Astrocyte (in vitro differentiated cells and primary cell): ENCODE measurements around the gene ZNF341. TPM values are rescaled to one million over a fixed set of nuclear protein-coding genes. Genes with fewer than 3 reads are reported as not detected.

Experiments
- DNase-seq: peaks from one replicate; pipeline ENCODE4 v3.0.0-alpha.2; 2010; ENCODE audit warnings: low read depth
- FAIRE-seq: peaks from 2 replicates; lab custom pipeline; 2011; peaks lifted over from hg19 to GRCh38; lab: Jason Lieb, UNC
- H2AFZ ChIP-seq: 2 replicates; pipeline ENCODE4 v1.6.0; 2012; ENCODE audit warnings: low read depth, low read length, inconsistent platforms
- H3K27ac ChIP-seq: 2 replicates; pipeline ENCODE4 v1.5.1; 2011; ENCODE audit warnings: low read depth, low read length, inconsistent platforms
- H3K27me3 ChIP-seq: 2 replicates; pipeline ENCODE4 v1.6.0; 2011; ENCODE audit warnings: low read length, inconsistent platforms; ENCODE audit not compliant: insufficient read depth
- H3K36me3 ChIP-seq: 2 replicates; pipeline ENCODE4 v1.5.1; 2011; ENCODE audit warnings: low read length, inconsistent platforms; ENCODE audit not compliant: insufficient read depth
- H3K4me1 ChIP-seq: 2 replicates; pipeline ENCODE4 v1.5.1; 2011; ENCODE audit warnings: low read length, inconsistent platforms; ENCODE audit not compliant: insufficient read depth
- H3K4me2 ChIP-seq: 2 replicates; pipeline ENCODE4 v1.6.0; 2012; ENCODE audit warnings: low read length, inconsistent platforms
- H3K4me3 ChIP-seq: 2 replicates; pipeline ENCODE4 v1.5.1; 2011; ENCODE audit warnings: low read depth, mild to moderate bottlenecking, low read length, inconsistent platforms; ENCODE audit not compliant: insufficient read depth
- H3K79me2 ChIP-seq: 2 replicates; pipeline ENCODE4 v1.6.0; 2012; ENCODE audit warnings: mild to moderate bottlenecking, low read length, inconsistent platforms; ENCODE audit not compliant: insufficient read depth
- H3K9ac ChIP-seq: 2 replicates; pipeline ENCODE4 v1.6.0; 2012; ENCODE audit warnings: mild to moderate bottlenecking, low read length, inconsistent platforms
- H3K9me3 ChIP-seq: 2 replicates; pipeline ENCODE4 v1.5.1; 2012; ENCODE audit warnings: low read depth, mild to moderate bottlenecking, low read length, inconsistent platforms; ENCODE audit not compliant: insufficient read depth
- H4K20me1 ChIP-seq: 2 replicates; pipeline ENCODE4 v1.6.0; 2012; ENCODE audit warnings: low read length, inconsistent platforms; ENCODE audit not compliant: insufficient read depth
- H3K27ac Mint-ChIP-seq: one replicate; pipeline ENCODE4 v1.8.0; 2021; ENCODE audit warnings: mild to moderate bottlenecking, mixed read lengths; ENCODE audit not compliant: unreplicated experiment
- H3K27me3 Mint-ChIP-seq: one replicate; pipeline ENCODE4 v1.8.0; 2021; ENCODE audit warnings: low read depth, mixed read lengths; ENCODE audit not compliant: unreplicated experiment
- H3K36me3 Mint-ChIP-seq: one replicate; pipeline ENCODE4 v1.8.0; 2021; ENCODE audit warnings: low read depth, mixed read lengths; ENCODE audit not compliant: unreplicated experiment
- H3K4me1 Mint-ChIP-seq: one replicate; pipeline ENCODE4 v1.8.0; 2021; ENCODE audit warnings: low read depth, mixed read lengths; ENCODE audit not compliant: unreplicated experiment
- H3K4me3 Mint-ChIP-seq: one replicate; pipeline ENCODE4 v1.8.0; 2021; ENCODE audit warnings: mild to moderate bottlenecking, moderate library complexity, mixed read lengths; ENCODE audit not compliant: unreplicated experiment
- H3K9me3 Mint-ChIP-seq: one replicate; pipeline ENCODE4 v1.8.0; 2021; ENCODE audit warnings: mild to moderate bottlenecking, mixed read lengths; ENCODE audit not compliant: unreplicated experiment
- CTCF ChIP-seq: IDR thresholded peaks from 2 replicates; pipeline ENCODE4 v1.5.1; 2011; ENCODE audit warnings: low read depth, mild to moderate bottlenecking, inconsistent platforms, low read length, moderate library complexity; ENCODE audit not compliant: insufficient read depth
- EZH2 ChIP-seq: IDR thresholded peaks from 2 replicates; pipeline ENCODE4 v1.6.1; 2012; ENCODE audit warnings: mild to moderate bottlenecking, low read length, inconsistent platforms; ENCODE audit not compliant: insufficient read depth
- total RNA-seq: library from RNA; stranded (reverse); gene quantifications from 2 replicates; pipeline ENCODE4 v1.2.1, GENCODE V29; 2021

The ZNF341 gene
- total RNA-seq, 1 donor from 2014 or later: 2.0 TPM

GRCh38 chr20:33771938-33772337 lies 40.1 kb downstream of the ZNF341 start:
- Histone ChIP-seq H3K36me3 (no peaks in the 10 kb centered on the region), H2AFZ (no peak overlapping the region), H3K79me2 (no peaks in the 10 kb centered on the region), H3K4me1 (no peaks in the 10 kb centered on the region), H3K4me3 (no peak overlapping the region), H3K9ac (no peak overlapping the region), H4K20me1 (no peaks in the 10 kb centered on the region), H3K27ac (no peak overlapping the region), H3K9me3 (no peaks in the 10 kb centered on the region), H3K27me3 (no peaks in the 10 kb centered on the region), H3K4me2 (no peak overlapping the region)
- Mint-ChIP-seq H3K9me3 (no peaks in the 10 kb centered on the region), H3K27me3 (no peaks in the 10 kb centered on the region), H3K4me1 (no peaks in the 10 kb centered on the region), H3K36me3 (peaks cover 7% of the 10 kb centered on the region), H3K4me3 (no peak overlapping the region), H3K27ac (no peak overlapping the region)
- TF ChIP-seq EZH2: no peak
- TF ChIP-seq CTCF: no peak
- DNase-seq (no peak), FAIRE-seq (no peak)

GRCh38 chr20:33772439-33772838 lies 40.6 kb downstream of the ZNF341 start:
- Mint-ChIP-seq H3K4me1 (no peaks in the 10 kb centered on the region), H3K27ac (no peak overlapping the region), H3K4me3 (no peak overlapping the region), H3K9me3 (no peaks in the 10 kb centered on the region), H3K27me3 (no peaks in the 10 kb centered on the region), H3K36me3 (peaks cover 7% of the 10 kb centered on the region)
- H3K27ac ChIP-seq: no peak overlapping the region
- H3K36me3 ChIP-seq: no peaks in the 10 kb centered on the region
- no peaks in the 10 kb centered on the region for H4K20me1 ChIP-seq
- no peaks in the 10 kb centered on the region for H3K9me3 ChIP-seq
- no peaks in the 10 kb centered on the region for H3K4me1 ChIP-seq
- no peaks in the 10 kb centered on the region for H3K79me2 ChIP-seq
- DNase-seq: no peak
- no peak overlapping the region for H3K9ac ChIP-seq
- no peak for FAIRE-seq
- H3K4me3 ChIP-seq: no peak overlapping the region
- TF ChIP-seq CTCF: no peak
- no peak for TF ChIP-seq EZH2
- no peak overlapping the region for H2AFZ ChIP-seq
- no peak overlapping the region for H3K4me2 ChIP-seq
- no peaks in the 10 kb centered on the region for H3K27me3 ChIP-seq

- Histone ChIP-seq H2AFZ (no peak overlapping the region), H3K9ac (no peak overlapping the region), H3K9me3 (no peaks in the 10 kb centered on the region), H3K36me3 (no peaks in the 10 kb centered on the region), H3K4me2 (no peak overlapping the region), H3K27ac (no peak overlapping the region), H3K27me3 (no peaks in the 10 kb centered on the region), H3K4me1 (no peaks in the 10 kb centered on the region), H4K20me1 (no peaks in the 10 kb centered on the region), H3K4me3 (no peak overlapping the region), H3K79me2 (no peaks in the 10 kb centered on the region)
- Mint-ChIP-seq H3K9me3 (no peaks in the 10 kb centered on the region), H3K4me1 (peaks cover 1% of the 10 kb centered on the region), H3K27me3 (no peaks in the 10 kb centered on the region), H3K36me3 (peaks cover 6% of the 10 kb centered on the region), H3K27ac (no peak overlapping the region), H3K4me3 (no peak overlapping the region)
- FAIRE-seq (no peak), DNase-seq (no peak)
- TF ChIP-seq EZH2: no peak
- no peak for TF ChIP-seq CTCF
Measured at GRCh38 chr20:33773412-33774089, 41.8 kb downstream of the ZNF341 start.
